AG10803 (cell line): Measurements from ENCODE around the gene SYT7.

Source experiments
- DNase-seq: peaks from one replicate; pipeline ENCODE4 v3.0.0; 2010; ENCODE audit warnings: low read depth
- H3K4me3 ChIP-seq: 2 replicates; pipeline ENCODE4 v1.5.1; 2011; ENCODE audit warnings: mild to moderate bottlenecking, low read length, control low read depth
- CTCF ChIP-seq: conservative IDR thresholded peaks from 2 replicates; pipeline ENCODE4 v1.5.1; 2011; ENCODE audit warnings: mild to moderate bottlenecking, low read length, control low read depth, inconsistent platforms

The SYT7 gene

GRCh38 chr11:61567286-61568061, 13.4 kb downstream of the SYT7 start:
- DNase-seq, result peak; percentile 49

GRCh38 chr11:61564936-61565696, 15.8 kb downstream of the SYT7 start:
- no peak for DNase-seq
- no peak for TF ChIP-seq CTCF
- no peak overlapping the region for H3K4me3 ChIP-seq

More at GRCh38 chr11:61567286-61568061, 13.4 kb downstream of the SYT7 start:
- TF ChIP-seq CTCF, result no peak
- H3K4me3 ChIP-seq, result no peak overlapping the region

- H3K4me3 ChIP-seq, result no peak overlapping the region
- TF ChIP-seq CTCF, result no peak
- no peak for DNase-seq
These were observed 20.1 kb downstream of the SYT7 start for GRCh38 chr11:61560751-61561150.

- no peak for DNase-seq
- no peak overlapping the region for H3K4me3 ChIP-seq
- TF ChIP-seq CTCF, result no peak
These were observed 24.3 kb downstream of the SYT7 start for GRCh38 chr11:61556621-61557020.

- no peak overlapping the region for H3K4me3 ChIP-seq
- TF ChIP-seq CTCF, result no peak
- no peak for DNase-seq
These were observed 24.9 kb downstream of the SYT7 start for GRCh38 chr11:61555978-61556377.

GRCh38 chr11:61555051-61555969, 25.6 kb downstream of the SYT7 start:
- no peak overlapping the region for H3K4me3 ChIP-seq
- TF ChIP-seq CTCF, result no peak
- DNase-seq, result no peak
